ENCODE measurements around the gene ABCA2.

GRCh38 chr9:136957461-136957860, 70.6 kb downstream of the ABCA2 start:
- TF ChIP-seq, protein P1, sequence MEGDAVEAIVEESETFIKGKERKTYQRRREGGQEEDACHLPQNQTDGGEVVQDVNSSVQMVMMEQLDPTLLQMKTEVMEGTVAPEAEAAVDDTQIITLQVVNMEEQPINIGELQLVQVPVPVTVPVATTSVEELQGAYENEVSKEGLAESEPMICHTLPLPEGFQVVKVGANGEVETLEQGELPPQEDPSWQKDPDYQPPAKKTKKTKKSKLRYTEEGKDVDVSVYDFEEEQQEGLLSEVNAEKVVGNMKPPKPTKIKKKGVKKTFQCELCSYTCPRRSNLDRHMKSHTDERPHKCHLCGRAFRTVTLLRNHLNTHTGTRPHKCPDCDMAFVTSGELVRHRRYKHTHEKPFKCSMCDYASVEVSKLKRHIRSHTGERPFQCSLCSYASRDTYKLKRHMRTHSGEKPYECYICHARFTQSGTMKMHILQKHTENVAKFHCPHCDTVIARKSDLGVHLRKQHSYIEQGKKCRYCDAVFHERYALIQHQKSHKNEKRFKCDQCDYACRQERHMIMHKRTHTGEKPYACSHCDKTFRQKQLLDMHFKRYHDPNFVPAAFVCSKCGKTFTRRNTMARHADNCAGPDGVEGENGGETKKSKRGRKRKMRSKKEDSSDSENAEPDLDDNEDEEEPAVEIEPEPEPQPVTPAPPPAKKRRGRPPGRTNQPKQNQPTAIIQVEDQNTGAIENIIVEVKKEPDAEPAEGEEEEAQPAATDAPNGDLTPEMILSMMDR (IDR thresholded peaks at IDR 0.05), result no peak
- no peak for TF ChIP-seq POLR2AphosphoS5 (IDR thresholded peaks at IDR 0.05)
